NCI-H460 (cell line): ENCODE measurements around the gene EML5. TPM values are rescaled to one million over a fixed set of nuclear protein-coding genes. Genes with fewer than 3 reads are reported as not detected.
"Not testable (repeated sequence)": the region's sequence is repeated elsewhere in the genome, so short reads cannot be mapped to it uniquely, and the experiment has no call there.

ENCODE experiments used
- DNase-seq: peaks from one replicate; pipeline ENCODE4 v3.0.0-alpha.2; 2016; ENCODE audit warnings: low read depth; ENCODE audit errors: extremely low read depth
- polyA plus RNA-seq: library from polyadenylated mRNA; depleted of rRNA; stranded (reverse); fragments of >200 nt; gene quantifications from 2 replicates; pipeline ENCODE4 v1.2.3, GENCODE V29; 2014; cell fraction: nucleus; rRNA removed
- total RNA-seq: library from RNA; depleted of rRNA; stranded (reverse); fragments of >200 nt; shearing (Covaris generic); gene quantifications from 2 replicates; pipeline ENCODE4 v1.2.3, GENCODE V29; 2014; rRNA removed

EML5 gene
- total RNA-seq, result 0.72 and 0.82 TPM in 2 replicates
- 1.3 and 3.7 TPM in 2 replicates for polyA plus RNA-seq

- peak; percentile 71 for DNase-seq
These were observed at the start of gene EML5 for GRCh38 chr14:88792473-88793258. EML5 (minus strand) TSS chr14:88792953; CDS start chr14:88792503, 450 bp downstream.

- no peak for DNase-seq
These were observed 49.7 kb upstream of the EML5 start for GRCh38 chr14:88842414-88842813.

- no peak for DNase-seq
These were observed 49.0 kb upstream of the EML5 start for GRCh38 chr14:88841741-88842140.

DNA sequence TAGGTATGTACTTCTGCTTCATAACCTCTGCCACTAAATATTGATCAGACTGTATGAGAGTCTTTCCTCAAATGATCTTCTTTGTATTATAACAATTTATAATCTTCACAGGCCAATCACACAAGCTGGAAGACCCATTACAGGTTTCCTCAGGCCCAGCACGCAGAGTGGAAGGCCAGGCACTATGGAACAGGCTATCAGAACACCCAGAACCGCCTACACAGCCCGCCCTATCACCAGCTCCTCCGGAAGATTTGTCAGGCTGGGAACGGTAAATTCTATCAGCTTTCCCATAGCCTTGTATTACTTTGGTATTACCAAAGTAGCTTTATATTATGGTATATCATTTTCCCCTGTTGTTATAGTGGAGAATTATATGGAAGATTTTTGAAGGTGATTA lies 48.2 kb upstream of the EML5 start:
- DNase-seq, result no peak

- no peak for DNase-seq
These were observed 45.3 kb upstream of the EML5 start for GRCh38 chr14:88838015-88838414.

DNA sequence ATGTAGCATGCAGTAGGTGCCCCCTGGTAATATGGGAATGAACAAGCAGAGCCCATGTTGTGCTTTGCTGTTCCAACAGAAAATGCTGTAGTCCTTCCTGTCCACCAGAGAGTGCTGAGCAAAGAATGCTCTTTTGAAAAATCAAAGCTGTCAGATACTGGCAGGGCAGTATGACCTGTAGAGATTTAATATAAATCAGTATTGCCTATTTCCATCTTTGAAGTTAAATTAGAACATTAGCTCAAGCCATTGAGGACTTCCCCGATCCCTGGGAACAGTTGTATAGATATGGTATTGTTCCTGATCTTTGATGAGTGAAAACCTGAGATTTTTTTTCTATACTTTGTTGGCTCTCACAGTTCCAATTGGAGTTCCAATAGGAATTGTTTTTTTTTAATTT lies 44.7 kb upstream of the EML5 start:
- no peak for DNase-seq

GRCh38 chr14:88835661-88836060 lies 42.9 kb upstream of the EML5 start:
- DNase-seq, result no peak

DNA sequence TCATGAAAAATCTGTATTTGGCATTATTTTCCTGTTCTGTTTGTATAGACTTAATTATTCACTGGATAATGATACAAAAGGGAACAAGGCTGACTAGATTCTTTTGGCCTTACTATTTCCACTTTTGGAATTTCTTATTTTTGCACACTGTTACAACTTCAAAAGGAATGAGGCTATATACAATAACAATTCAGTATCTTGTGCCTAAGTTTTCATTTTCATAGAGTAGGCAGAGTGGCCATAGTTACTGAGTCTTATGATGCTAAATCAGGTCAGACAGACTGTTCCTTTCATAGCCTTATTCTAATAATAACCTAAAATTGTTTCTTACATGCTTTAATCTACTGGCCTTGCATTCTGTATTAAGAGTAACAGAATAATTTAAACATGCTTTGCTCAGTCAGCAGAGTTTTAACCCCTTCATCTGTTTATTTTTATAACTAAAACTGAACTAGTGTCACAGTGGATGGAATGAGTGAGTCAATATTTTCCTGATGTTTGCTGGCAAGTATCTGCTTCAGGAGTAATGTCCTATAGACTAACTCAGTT lies 42.2 kb upstream of the EML5 start:
- DNase-seq, result no peak

GRCh38 chr14:88831284-88831683 lies 38.5 kb upstream of the EML5 start:
- no peak for DNase-seq

GRCh38 chr14:88829685-88830302 lies 37.0 kb upstream of the EML5 start:
- DNase-seq, result no peak

GRCh38 chr14:88829188-88829587 lies 36.4 kb upstream of the EML5 start:
- DNase-seq, result no peak

- DNase-seq, result no peak
These were observed 32.8 kb upstream of the EML5 start for GRCh38 chr14:88825503-88825902.

GRCh38 chr14:88825078-88825458 lies 32.3 kb upstream of the EML5 start:
- no peak for DNase-seq

DNA sequence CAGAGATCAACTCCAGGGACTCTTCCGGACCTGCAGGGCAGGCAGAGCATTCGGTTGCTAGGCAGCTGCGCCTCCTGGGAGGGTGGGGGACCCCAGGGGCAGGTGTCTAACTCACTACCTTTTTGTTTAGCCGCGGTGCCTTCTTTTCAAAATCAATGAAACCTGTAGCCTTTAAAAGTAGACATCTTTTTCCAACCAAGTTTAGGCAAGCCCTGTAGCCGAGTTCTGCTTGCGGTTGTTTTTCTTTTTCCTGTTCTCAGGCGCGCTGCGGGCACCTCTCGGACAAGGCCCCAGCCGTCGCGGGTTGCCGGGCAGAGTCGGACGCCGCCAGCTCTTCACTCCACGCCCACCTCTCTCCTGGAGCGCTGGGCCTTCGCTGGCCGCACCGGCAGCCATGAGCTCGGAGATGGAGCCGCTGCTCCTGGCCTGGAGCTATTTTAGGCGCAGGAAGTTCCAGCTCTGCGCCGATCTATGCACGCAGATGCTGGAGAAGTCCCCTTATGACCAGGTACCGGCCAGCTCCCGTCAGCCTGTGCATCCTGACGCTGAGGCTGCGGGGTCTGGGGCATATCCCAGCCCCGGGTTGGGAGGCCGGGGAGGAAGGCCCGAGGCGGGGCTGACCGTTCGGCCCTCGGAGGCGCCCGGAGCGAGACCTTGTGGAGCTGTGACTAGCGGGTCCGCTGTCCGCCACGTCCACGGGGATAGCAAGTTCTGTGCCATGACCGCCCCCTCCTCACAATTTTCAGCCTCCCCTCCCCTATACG lies 31.7 kb upstream of the EML5 start, which contains the start of gene TTC8:
TTC8 (plus strand) TSS at position 338 of the 764 bp plus-strand sequence; CDS start at position 395, 57 bp downstream.
- DNase-seq, result peak; percentile 83

- no peak for DNase-seq
These were observed 31.2 kb upstream of the EML5 start for GRCh38 chr14:88823968-88824313.

DNA sequence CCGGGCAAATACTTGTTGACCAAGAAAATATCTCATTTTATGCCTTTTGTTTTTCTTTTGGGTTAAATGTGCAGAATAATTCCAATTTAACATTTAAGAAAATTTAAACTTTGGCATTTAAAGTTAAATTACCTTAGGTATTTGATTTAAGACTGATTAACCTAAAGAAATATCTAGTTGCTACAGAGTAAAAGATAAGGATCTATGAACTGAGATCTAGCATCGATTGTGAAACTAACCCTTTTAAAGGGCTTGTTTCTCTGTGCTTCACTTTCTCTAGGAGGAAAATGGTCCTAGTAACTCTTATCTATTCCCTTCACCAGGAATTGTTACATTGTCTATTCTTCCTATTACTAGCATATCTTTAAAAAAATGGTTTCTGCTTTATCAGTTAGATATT lies 29.1 kb upstream of the EML5 start:
- DNase-seq, result no peak

GRCh38 chr14:88821378-88821777 lies 28.6 kb upstream of the EML5 start:
- DNase-seq, result no peak

- not testable (repeated sequence) for DNase-seq
These were observed 26.9 kb upstream of the EML5 start for GRCh38 chr14:88819674-88820073.

- no peak for DNase-seq
These were observed 25.3 kb upstream of the EML5 start for GRCh38 chr14:88818018-88818417.

GRCh38 chr14:88815980-88816379 lies 23.2 kb upstream of the EML5 start:
- DNase-seq, result no peak

DNA sequence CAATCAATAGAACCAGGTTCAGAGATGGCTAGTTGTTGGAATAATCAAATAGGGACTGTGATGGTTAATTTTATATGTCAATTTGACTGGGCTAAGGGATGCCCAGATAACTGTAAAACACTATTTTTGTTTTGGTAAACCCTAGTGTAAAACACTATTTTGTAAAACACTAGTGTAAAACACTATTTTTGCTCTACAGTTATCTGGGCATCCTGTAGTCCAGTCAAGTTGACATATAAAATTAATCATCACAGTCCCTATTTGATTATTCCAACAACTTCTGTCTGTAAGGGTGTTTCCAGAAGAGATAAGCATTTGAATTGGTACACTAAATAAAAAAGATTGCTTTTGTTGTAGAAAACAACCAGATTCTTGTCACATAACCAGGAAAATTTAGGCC lies 15.6 kb upstream of the EML5 start:
- no peak for DNase-seq
